GM23338 (cell line): ENCODE results near the gene MGLL. TPM values are rescaled to one million over a fixed set of nuclear protein-coding genes. Genes with fewer than 3 reads are reported as not detected.

Experiments
- ATAC-seq: fragments of 200-7000 bp; cut with Tn5 transposase; 3 replicates; pipeline ENCODE4 v1.9.1; 2020
- DNase-seq: peaks from one replicate; pipeline ENCODE4 v3.0.0-alpha.2; 2015; ENCODE audit warnings: low spot score
- H2AFZ ChIP-seq: fragments of 200-600 bp; sonication (generic); 2 replicates; pipeline ENCODE4 v1.8.0; 2016; ENCODE audit warnings: antibody characterized with exemption, mild to moderate bottlenecking, moderate library complexity
- H3F3A ChIP-seq: fragments of 200-600 bp; sonication (generic); replicated peaks from 2 replicates; pipeline ENCODE4 v1.8.0; 2017; ENCODE audit warnings: antibody characterized with exemption, mixed run types, low read depth
- H3K27ac ChIP-seq: fragments of 200-600 bp; sonication (generic); 2 replicates; pipeline ENCODE4 v1.6.1; 2016; ENCODE audit warnings: low read depth
- H3K27me3 ChIP-seq: fragments of 200-600 bp; sonication (generic); 2 replicates; pipeline ENCODE4 v1.8.0; 2016; ENCODE audit warnings: mild to moderate bottlenecking, mixed run types, moderate library complexity; ENCODE audit not compliant: insufficient read depth
- H3K36me3 ChIP-seq: fragments of 200-600 bp; sonication (generic); 2 replicates; pipeline ENCODE4 v1.8.0; 2016; ENCODE audit warnings: mild to moderate bottlenecking; ENCODE audit not compliant: insufficient read depth
- H3K4me1 ChIP-seq: fragments of 200-600 bp; sonication (generic); 2 replicates; pipeline ENCODE4 v1.8.0; 2016; ENCODE audit warnings: mild to moderate bottlenecking, moderate library complexity; ENCODE audit not compliant: insufficient read depth
- H3K4me2 ChIP-seq: fragments of 200-600 bp; sonication (generic); 2 replicates; pipeline ENCODE4 v1.7.1; 2017; ENCODE audit warnings: mixed run types
- H3K4me3 ChIP-seq: fragments of 200-600 bp; sonication (generic); 2 replicates; pipeline ENCODE4 v1.6.1; 2016; ENCODE audit warnings: mixed run types
- H3K79me2 ChIP-seq: fragments of 200-600 bp; sonication (generic); replicated peaks from 2 replicates; pipeline ENCODE4 v1.8.0; 2017; ENCODE audit warnings: mild to moderate bottlenecking; ENCODE audit not compliant: insufficient read depth
- H3K9me2 ChIP-seq: fragments of 200-600 bp; sonication (generic); 2 replicates; pipeline ENCODE4 v1.8.0; 2017; ENCODE audit not compliant: insufficient read depth
- H4K20me1 ChIP-seq: fragments of 200-600 bp; sonication (generic); replicated peaks from 2 replicates; pipeline ENCODE4 v1.8.0; 2017; ENCODE audit warnings: mild to moderate bottlenecking; ENCODE audit not compliant: insufficient read depth
- H3K27ac Mint-ChIP-seq: 2 replicates; pipeline ENCODE4 v1.8.0; 2020; ENCODE audit warnings: inconsistent platforms, mild to moderate bottlenecking, moderate library complexity, mixed read lengths
- H3K27me3 Mint-ChIP-seq: 3 replicates; pipeline ENCODE4 v1.8.0; 2022; ENCODE audit warnings: low read depth, mild to moderate bottlenecking, moderate library complexity, mixed read lengths, inconsistent platforms; ENCODE audit not compliant: insufficient read depth, poor library complexity
- H3K36me3 Mint-ChIP-seq: 3 replicates; pipeline ENCODE4 v1.8.0; 2021; ENCODE audit warnings: low read depth, mild to moderate bottlenecking, inconsistent platforms, moderate library complexity, mixed read lengths
- H3K4me1 Mint-ChIP-seq: 3 replicates; pipeline ENCODE4 v1.8.0; 2020; ENCODE audit warnings: mild to moderate bottlenecking, inconsistent platforms, mixed read lengths
- H3K4me3 Mint-ChIP-seq: 3 replicates; pipeline ENCODE4 v1.8.0; 2021; ENCODE audit warnings: moderate library complexity, mild to moderate bottlenecking, inconsistent platforms, mixed read lengths
- H3K9me3 Mint-ChIP-seq: 3 replicates; pipeline ENCODE4 v1.8.0; 2020; ENCODE audit warnings: moderate library complexity, mild to moderate bottlenecking, inconsistent platforms, mixed read lengths
- CREB1 ChIP-seq: fragments of 250-450 bp; sonication (Bioruptor Pico); IDR thresholded peaks from 2 replicates; pipeline ENCODE4 v1.5.0; 2020; ENCODE audit warnings: low read depth, mild to moderate bottlenecking, moderate library complexity
- CTCF ChIP-seq, 2 experiments: fragments of 200-600 bp in 1 of 2; sonication (generic) in 1 of 2; conservative IDR thresholded peaks; 2 replicates each; pipeline versions ENCODE4 v1.5.1 to v1.6.1; 2016 to 2017; ENCODE audit warnings: antibody characterized with exemption in 2 of 2, low read depth in 2 of 2, mild to moderate bottlenecking in 2 of 2, moderate library complexity in 1 of 2
- ETS1 ChIP-seq: IDR thresholded peaks from 2 replicates; pipeline ENCODE4 v1.6.1; 2016; ENCODE audit warnings: antibody characterized with exemption
- EZH2phosphoT487 ChIP-seq: fragments of 200-600 bp; sonication (generic); IDR thresholded peaks from one replicate; pipeline ENCODE4 v1.8.1; 2018; ENCODE audit warnings: antibody characterized with exemption; ENCODE audit not compliant: unreplicated experiment
- JUNB ChIP-seq: IDR thresholded peaks from one replicate; pipeline ENCODE4 v1.6.1; 2016; ENCODE audit warnings: antibody characterized with exemption; ENCODE audit not compliant: unreplicated experiment
- POLR2AphosphoS5 ChIP-seq: IDR thresholded peaks from 2 replicates; pipeline ENCODE4 v1.6.1; 2016; ENCODE audit warnings: antibody characterized with exemption, low read depth
- ZNF114 ChIP-seq: fragments of 250-450 bp; sonication (Bioruptor Pico); IDR thresholded peaks from 2 replicates; pipeline ENCODE4 v1.5.0; 2020; ENCODE audit warnings: mild to moderate bottlenecking, moderate library complexity
- ZNF331 ChIP-seq: fragments of 250-450 bp; sonication (Bioruptor Pico); IDR thresholded peaks from 2 replicates; pipeline ENCODE4 v1.5.0; 2020; ENCODE audit warnings: low read depth, mild to moderate bottlenecking, moderate library complexity
- ZNF462 ChIP-seq: fragments of 250-450 bp; sonication (Bioruptor Pico); IDR thresholded peaks from 2 replicates; pipeline ENCODE4 v1.5.0; 2020; ENCODE audit warnings: mild to moderate bottlenecking, moderate library complexity
- polyA plus RNA-seq: library from polyadenylated mRNA; unstranded; fragments of >200 nt; fragmentation: Nextera tagmentation; extraction: Ambion mirVana; gene quantifications from 2 replicates; pipeline ENCODE4 v1.2.1, GENCODE V29; 2016
- total RNA-seq: library from RNA; depleted of rRNA; stranded (reverse); fragments of >200 nt; shearing (Covaris generic); gene quantifications from 2 replicates; pipeline ENCODE4 v1.2.3, GENCODE V29; 2014

MGLL gene
- total and polyA plus RNA-seq, 2 experiments from 2014 or later, result 0.71 to 0.83 TPM

- Histone ChIP-seq H3K27ac (no peak overlapping the region), H3K36me3 (no peaks in the 10 kb centered on the region)
- no peak overlapping the region for H3K4me3 Mint-ChIP-seq
Measured at GRCh38 chr3:127809611-127810010, 12.7 kb downstream of the MGLL start.

More at GRCh38 chr3:127809611-127810010, 12.7 kb downstream of the MGLL start:
- Histone ChIP-seq H4K20me1 (no peaks in the 10 kb centered on the region), H3K4me2 (no peak overlapping the region), H3K79me2 (no peaks in the 10 kb centered on the region), H3K4me3 (no peak overlapping the region), H3K27me3 (no peaks in the 10 kb centered on the region), H3F3A (no peaks in the 10 kb centered on the region), H3K9me2 (peaks cover 14% of the 10 kb centered on the region; the same call in 1 of the 2 replicates), H2AFZ (no peak overlapping the region), H3K4me1 (no peaks in the 10 kb centered on the region)
- Mint-ChIP-seq H3K4me1 (no peaks in the 10 kb centered on the region), H3K27me3 (peaks cover 10% of the 10 kb centered on the region), H3K36me3 (no peaks in the 10 kb centered on the region), H3K9me3 (no peaks in the 10 kb centered on the region; the same call in 1 of the 3 replicates), H3K27ac (no peak overlapping the region)
- DNase-seq (no peak), ATAC-seq (no peak)
- TF ChIP-seq ZNF114 (CRISPR knock-in tag) (no peak), ZNF331 (no peak), POLR2AphosphoS5 (no peak), EZH2phosphoT487 (no peak), ETS1 (no peak), CREB1 (CRISPR knock-in tag) (no peak), ZNF462 (no peak), JUNB (no peak), CTCF (conservative IDR thresholded peaks at IDR 0.05; ENCODE audit: low read depth in 2 of 2) (no peak)
